ENCODE measurements around the gene MAP1LC3B2. TPM values are rescaled to one million over a fixed set of nuclear protein-coding genes. Genes with fewer than 3 reads are reported as not detected.

MAP1LC3B2 gene
- total RNA-seq, 1 experiment from 2014 or later, result 0.97 TPM

DNA sequence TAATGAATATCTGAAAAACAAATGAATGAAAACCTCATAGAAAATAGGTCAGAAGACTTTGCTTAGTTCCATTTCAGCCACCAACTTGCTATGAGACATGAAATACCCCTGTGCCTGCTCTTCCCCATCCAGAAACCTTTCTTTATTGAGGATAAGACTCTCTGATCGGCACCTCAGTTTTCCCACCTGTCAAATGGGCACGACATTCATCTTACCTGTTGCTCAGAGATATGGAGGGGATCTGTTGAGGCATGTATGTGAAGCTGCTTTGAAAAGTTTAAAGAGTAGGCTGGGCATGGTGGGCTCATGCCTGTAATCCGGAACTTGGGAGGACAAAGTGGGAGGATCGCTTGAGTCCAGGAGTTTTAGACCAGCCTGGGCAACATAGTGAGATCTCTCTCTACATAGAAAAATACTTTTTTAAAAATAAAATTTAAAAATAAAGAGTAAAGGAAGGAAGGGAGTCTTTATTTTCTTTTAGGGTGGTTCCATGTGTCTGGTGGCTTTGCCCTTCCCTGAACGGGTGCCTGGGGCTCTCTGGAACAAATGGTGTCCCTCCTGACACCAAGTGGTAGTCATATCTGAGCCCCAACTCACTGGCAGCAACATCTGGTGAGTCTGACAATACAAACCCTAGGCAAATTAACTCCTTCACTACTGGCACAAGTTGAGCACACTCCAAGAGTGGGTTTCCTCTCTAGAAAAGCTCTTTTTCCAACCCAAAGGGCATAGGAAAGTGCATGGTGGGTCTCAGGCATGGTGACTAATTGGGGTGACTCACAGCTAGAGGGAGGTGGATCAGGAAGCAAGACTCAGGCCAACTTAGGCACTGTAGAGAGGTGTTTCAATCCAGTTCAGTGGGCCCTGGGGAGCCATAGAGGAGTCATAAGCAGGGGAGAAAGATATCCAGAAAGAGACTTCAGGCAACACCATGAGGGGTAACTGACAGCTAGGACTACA lies 42.1 kb downstream of the MAP1LC3B2 start:
- DNase-seq, result no peak
- peaks cover 10% of the 10 kb centered on the region for H3K4me1 Mint-ChIP-seq (ENCODE audit: low read depth, unreplicated experiment)
- no peaks in the 10 kb centered on the region for H3K9me3 Mint-ChIP-seq (ENCODE audit: low read depth, unreplicated experiment)
- CTCF ChIA-PET, result interaction anchor here (0.6 to 0.9 kb wide), 2 partner anchors 107 to 207 kb away, joined by 3 to 5 read pairs; no protein-coding TSS in a partner anchor
- H3K27me3 Mint-ChIP-seq (ENCODE audit: unreplicated experiment), result peaks cover 36% of the 10 kb centered on the region
- TF ChIP-seq, protein P1, sequence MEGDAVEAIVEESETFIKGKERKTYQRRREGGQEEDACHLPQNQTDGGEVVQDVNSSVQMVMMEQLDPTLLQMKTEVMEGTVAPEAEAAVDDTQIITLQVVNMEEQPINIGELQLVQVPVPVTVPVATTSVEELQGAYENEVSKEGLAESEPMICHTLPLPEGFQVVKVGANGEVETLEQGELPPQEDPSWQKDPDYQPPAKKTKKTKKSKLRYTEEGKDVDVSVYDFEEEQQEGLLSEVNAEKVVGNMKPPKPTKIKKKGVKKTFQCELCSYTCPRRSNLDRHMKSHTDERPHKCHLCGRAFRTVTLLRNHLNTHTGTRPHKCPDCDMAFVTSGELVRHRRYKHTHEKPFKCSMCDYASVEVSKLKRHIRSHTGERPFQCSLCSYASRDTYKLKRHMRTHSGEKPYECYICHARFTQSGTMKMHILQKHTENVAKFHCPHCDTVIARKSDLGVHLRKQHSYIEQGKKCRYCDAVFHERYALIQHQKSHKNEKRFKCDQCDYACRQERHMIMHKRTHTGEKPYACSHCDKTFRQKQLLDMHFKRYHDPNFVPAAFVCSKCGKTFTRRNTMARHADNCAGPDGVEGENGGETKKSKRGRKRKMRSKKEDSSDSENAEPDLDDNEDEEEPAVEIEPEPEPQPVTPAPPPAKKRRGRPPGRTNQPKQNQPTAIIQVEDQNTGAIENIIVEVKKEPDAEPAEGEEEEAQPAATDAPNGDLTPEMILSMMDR (IDR thresholded peaks at IDR 0.05; ENCODE audit: unreplicated experiment), result no peak
- H3K4me3 Mint-ChIP-seq (ENCODE audit: low read depth, unreplicated experiment), result no peak overlapping the region
- no peaks in the 10 kb centered on the region for H3K36me3 Mint-ChIP-seq (ENCODE audit: insufficient read depth, unreplicated experiment)
- intact Hi-C loops (cut with micrococcal nuclease; ENCODE audit: unreplicated experiment), result no loop called here
- H3K27ac Mint-ChIP-seq (ENCODE audit: unreplicated experiment), result no peak overlapping the region
- no TSS peak for BruUV-seq (replicated peaks)

DNA sequence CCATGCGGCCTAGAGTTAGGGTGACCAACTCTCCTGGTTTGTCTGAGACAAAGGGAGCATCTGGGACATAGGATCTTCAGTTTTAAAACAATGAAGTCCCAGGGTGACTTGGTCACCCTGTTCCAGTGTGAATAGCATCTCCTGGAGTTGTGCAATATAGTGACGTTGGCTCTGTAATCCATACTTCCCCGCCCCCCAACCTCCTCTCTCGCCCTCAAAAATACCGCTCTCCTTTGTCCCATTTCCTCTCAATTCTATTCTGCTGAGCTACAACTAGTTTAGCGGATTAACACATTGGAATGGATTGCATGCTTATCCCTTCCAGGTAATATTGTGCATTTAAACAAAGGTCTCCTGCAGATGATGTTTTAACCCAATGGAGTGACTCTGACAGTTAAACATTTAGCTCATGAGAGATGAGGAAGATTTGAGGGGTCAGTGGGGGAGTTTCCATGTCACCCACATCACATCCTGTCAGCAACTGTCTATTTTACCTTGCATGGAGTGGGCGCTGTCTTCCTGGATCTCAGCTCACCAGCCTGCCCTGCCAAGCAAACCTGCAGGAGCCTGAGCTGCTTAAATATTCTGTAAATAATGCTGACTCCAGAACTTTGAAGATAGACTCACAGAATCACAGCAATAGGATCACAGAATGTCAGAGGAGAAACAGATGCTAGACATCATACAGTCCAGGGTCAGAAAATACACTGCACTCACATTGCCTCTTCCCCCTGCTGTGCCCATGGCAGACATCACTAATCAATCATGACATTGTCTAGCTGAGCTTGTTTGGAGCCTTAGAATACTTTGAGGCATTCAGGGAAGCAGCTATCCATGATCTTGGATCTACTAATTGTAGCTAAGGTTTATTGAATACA lies 43.0 kb downstream of the MAP1LC3B2 start:
- Mint-ChIP-seq H3K9me3 (ENCODE audit: low read depth, unreplicated experiment) (no peaks in the 10 kb centered on the region), H3K27me3 (ENCODE audit: unreplicated experiment) (peaks cover 43% of the 10 kb centered on the region), H3K4me1 (ENCODE audit: low read depth, unreplicated experiment) (peaks cover 15% of the 10 kb centered on the region), H3K27ac (ENCODE audit: unreplicated experiment) (no peak overlapping the region), H3K4me3 (ENCODE audit: low read depth, unreplicated experiment) (no peak overlapping the region), H3K36me3 (ENCODE audit: insufficient read depth, unreplicated experiment) (no peaks in the 10 kb centered on the region)
- TF ChIP-seq, protein P1 (IDR thresholded peaks at IDR 0.05; ENCODE audit: unreplicated experiment), result no peak
- no TSS peak for BruUV-seq (replicated peaks)
- intact Hi-C loops (cut with micrococcal nuclease; ENCODE audit: unreplicated experiment), result no loop called here
- no peak for DNase-seq
- CTCF ChIA-PET, result interaction anchor here (0.9 kb wide), 1 partner anchor 106 kb away, joined by 5 read pairs; no protein-coding TSS in a partner anchor

DNA sequence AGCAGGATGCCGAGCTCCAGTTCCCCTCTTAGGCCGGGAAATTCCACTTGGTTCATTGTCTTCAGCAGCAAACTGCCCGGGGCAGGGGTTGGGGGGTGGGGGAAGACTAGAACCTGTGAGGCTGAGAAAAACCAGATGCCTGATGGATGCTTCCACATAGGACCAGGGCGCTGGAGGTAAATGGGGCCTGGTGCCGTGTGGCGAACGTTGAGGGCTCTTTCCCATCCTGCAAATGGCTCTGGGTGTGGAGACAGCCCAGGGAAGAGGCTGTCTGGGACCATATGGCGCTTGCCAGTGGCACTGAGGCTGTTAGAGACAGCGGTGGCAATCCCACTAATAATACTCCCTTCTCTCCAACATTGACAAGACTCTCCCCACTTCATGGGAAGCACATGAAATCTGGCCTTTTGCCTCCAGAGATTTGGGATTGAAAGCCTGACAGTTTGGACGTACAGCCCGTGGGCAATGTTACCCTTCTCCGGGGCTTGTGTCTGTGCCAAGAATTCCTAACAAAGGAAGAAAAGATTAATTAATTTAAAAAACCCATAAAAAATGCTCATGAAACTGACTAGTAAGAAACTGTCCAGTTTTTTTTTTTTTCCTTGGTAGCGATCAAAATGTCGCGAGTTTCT lies 44.5 kb downstream of the MAP1LC3B2 start:
- TF ChIP-seq, protein P1 (IDR thresholded peaks at IDR 0.05; ENCODE audit: unreplicated experiment), result no peak
- BruUV-seq (replicated peaks), result no TSS peak
- Mint-ChIP-seq H3K4me3 (ENCODE audit: low read depth, unreplicated experiment) (no peak overlapping the region), H3K27me3 (ENCODE audit: unreplicated experiment) (peaks cover 45% of the 10 kb centered on the region), H3K9me3 (ENCODE audit: low read depth, unreplicated experiment) (no peaks in the 10 kb centered on the region), H3K4me1 (ENCODE audit: low read depth, unreplicated experiment) (peaks cover 15% of the 10 kb centered on the region), H3K36me3 (ENCODE audit: insufficient read depth, unreplicated experiment) (no peaks in the 10 kb centered on the region), H3K27ac (ENCODE audit: unreplicated experiment) (no peak overlapping the region)
- CTCF ChIA-PET, result interaction anchor here (1.4 kb wide), 1 partner anchor 582 kb away, joined by 3 read pairs; no protein-coding TSS in a partner anchor
- intact Hi-C loops (cut with micrococcal nuclease; ENCODE audit: unreplicated experiment), result no loop called here
- no peak for DNase-seq
